Stimulated activated CD8-positive, alpha-beta memory T cell treated with anti-CD3 and anti-CD28 coated beads, Interleukin-4, amount 100 ng/mL, for 4 hours (primary cell): Measurements from ENCODE around the gene FRY.

Experiments
- DNase-seq, 2 donors: peaks; one replicate each; pipeline ENCODE4 v3.0.0-alpha.2; 2020; ENCODE audit warnings: low read depth in 2 of 2, low spot score in 1 of 2

Gene FRY

DNA sequence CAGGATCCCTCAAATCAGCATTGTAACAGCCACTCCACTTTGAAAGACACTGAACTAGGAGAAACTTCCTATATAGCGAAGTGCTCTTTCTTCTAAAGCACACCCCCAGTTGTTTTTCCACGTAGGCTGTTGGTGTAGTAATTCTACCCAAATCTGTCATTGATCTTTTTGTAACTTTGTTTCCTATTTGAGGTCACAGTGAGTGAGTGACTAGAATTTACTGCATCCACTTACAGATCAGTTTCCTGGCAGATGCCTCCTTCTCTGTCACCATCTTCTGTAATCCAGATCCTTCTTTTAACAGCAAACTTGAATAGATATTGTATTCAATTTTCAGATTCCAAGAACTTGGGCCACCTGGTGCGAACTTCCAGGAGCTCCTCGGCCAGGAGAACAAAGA lies 268.3 kb downstream of the FRY start:
- DNase-seq = no peak

- no peak for DNase-seq
These were observed 268.8 kb downstream of the FRY start for GRCh38 chr13:32300406-32300805.

DNA sequence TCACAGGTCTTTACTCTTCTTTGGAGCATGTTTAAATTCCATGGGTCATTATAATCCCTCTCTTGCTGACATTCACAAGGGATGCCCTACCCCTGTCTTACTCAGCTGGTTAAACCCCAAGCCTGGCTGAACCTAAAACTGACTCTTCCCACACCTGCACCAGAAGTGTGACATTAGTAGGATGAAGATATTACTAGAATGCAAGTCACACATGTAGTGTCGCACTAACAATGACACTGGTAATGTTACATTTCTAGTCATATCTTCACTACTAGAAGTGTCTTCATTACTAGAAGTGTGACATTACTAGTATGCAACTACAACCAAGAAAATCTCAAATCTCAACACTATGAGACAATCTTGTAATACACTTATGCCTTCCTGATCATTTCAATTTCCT lies 269.3 kb downstream of the FRY start:
- DNase-seq = no peak

DNA sequence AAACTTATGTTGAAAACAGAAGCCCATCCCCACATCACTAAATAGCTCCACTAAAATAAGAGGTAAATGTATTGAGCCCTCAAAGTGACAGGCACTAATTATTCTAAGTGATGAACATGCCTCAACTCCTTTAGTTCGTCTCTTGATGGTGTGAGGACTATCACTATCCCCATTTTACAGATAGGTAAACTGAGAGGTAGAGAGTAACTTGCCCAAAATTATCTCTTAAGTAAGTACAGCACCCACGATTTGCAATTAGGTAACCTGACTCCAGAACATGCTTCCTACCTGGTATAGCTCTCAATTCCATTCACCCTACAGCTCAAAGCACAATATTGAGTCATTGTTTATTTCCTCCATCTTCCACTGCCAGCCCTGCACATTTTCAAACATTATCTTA lies 270.9 kb downstream of the FRY start:
- DNase-seq = no peak

- DNase-seq = no peak
These were observed 274.1 kb downstream of the FRY start for GRCh38 chr13:32305646-32306045.

DNA sequence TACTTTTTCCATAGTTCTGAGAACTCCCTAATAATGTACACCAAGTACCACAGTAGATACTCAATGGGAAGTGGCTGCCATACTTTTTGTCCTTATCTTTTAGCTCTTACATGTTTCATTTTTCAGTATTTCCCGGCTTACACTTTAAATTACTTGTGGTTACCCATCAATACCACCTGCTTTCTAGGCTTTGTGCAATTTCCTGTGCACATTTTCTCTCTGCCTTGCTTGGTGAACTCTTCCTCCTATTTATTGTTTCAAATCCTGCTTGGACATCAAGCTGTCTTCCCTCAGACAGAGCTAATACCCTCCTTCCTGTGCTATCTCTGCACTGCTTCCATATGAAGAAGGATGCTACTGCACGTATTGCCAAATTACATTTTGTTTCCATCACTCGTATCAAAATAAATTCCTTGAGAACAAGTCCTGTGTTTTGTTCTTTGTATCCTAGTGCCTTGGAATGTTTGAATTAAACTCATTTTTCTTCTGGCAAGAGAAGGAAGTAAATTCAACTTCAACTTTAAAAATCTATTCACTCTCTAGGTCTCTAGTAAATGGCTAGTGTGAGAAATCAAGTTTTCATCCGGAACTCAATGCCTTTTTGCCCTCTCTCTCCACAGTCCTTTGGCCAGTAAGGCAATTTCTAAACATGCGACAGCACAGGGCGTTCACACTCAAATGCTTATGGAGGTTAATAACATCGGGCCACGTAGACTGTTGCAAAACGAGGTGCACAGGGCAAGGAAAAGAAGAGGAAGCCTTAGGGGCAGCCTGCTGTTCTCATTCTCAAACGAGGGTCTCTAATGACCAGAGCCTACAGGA lies 277.9 kb downstream of the FRY start:
- no peak for DNase-seq

DNA sequence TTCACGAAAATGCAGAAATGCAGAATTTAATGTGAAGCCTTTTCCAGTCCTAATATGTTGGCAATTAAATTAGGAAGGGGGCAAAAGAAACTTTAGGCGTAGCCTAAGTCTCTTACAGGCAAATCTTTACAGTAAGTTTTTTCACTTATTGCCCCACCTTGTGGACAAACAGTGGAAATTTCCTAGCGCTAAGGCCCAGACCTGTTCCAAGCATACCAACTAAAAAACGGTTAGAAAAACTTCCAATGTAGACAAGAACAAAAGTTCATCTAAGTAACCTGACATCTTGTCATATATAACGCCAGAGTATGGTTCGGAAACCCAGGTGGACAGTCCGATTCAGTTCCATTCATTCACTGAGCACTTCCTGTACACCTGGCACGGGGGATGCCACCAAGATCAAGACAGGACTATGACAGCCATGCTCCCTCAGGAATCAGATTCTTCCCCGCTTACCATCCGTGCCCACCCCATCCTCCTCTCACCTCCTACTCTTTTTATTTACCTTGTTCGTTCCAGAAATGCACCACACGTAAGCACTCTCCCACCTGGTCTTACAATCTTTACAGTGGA lies 278.6 kb downstream of the FRY start:
- no peak for DNase-seq

DNA sequence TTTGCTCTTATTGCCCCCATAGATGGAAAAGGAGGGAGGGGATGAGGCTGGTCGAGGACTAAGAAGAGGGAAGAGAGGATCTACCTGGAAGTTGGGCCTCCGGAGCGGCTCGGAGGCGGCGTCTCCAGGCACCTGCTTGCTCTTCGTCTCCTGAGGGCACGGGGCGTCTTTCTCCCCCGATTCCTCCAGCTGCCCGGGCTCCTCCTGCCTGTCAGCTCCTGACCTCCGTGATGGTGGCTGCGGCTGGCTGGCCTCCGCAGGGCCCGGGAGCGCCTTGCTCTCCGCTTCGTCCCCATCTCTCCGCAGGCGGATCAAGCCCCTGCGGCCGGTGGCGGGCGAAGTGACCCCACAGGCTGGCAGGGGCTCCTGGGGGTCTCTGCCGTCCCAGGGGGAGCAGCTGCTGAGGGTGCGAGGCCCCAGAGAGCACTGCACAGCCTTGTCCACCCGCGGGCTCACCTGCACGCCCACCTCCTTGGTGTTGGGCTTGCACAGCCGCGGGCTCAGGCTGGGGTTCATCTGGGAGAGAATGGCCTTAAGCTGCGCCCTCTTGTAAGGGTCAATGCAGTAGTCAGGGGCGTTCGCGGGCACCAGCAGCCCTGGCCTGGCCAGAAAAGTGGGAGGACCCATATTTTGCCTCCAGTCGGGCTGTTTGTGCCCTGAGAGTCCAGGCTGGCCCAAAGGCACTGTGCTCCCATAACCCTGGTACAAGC lies 279.8 kb downstream of the FRY start:
- no peak for DNase-seq

DNA sequence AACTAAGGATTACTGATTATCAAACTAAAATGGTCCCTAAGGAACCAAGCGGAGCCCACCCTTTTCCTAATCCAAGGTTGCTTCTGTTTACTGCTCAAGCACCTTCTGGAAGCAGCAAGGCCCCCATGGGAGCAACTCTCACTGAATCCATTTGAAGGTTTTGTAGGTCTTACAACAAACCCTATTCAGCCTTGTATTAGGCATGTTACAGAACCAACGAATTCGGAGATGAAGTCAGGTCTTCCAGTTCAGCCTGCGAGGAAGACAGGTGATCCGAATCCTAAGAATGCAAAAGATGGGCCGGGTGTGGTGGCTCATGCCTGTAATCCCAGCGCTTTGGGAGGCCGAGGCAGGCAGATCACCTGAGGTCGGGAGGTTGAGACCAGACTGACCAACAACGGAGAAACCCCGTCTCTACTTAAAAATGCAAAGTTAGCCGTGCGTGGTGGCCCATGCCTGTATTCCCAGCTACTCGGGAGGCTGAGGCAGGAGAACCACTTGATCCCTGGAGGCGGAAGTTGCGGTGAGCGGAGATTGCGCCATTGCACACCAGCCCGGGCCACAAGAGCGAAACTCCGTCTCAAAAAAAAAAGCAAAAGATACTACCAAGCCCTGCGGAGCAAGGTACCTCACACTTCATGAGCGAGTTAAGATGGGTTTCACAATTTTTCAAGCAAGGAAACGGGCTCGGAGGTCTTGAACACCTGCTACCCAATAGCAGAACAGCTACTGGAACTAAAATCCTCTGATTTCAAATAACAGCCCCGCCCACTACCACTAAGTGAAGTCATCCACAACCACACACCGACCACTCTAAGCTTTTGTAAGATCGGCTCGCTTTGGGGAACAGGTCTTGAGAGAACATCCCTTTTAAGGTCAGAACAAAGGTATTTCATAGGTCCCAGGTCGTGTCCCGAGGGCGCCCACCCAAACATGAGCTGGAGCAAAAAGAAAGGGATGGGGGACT lies 283.0 kb downstream of the FRY start:
- peak; percentile 44 to 48 for DNase-seq

- DNase-seq = peak; percentile 66 to 73
These were observed 283.9 kb downstream of the FRY start, which contains the start of the genes BRCA2 and ZAR1L for GRCh38 chr13:32315238-32316027. TSS of gene BRCA2 (plus strand) at chr13:32315508. CDS start at chr13:32316461, 953 bp downstream. TSS of gene ZAR1L (minus strand) at chr13:32315363. CDS start at chr13:32311925, 3,438 bp downstream.

DNA sequence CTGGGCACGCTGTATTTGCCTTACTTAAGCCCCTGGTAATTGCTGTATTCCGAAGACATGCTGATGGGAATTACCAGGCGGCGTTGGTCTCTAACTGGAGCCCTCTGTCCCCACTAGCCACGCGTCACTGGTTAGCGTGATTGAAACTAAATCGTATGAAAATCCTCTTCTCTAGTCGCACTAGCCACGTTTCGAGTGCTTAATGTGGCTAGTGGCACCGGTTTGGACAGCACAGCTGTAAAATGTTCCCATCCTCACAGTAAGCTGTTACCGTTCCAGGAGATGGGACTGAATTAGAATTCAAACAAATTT lies 284.4 kb downstream of the FRY start:
- no peak for DNase-seq

- DNase-seq = no peak
These were observed 284.9 kb downstream of the FRY start for GRCh38 chr13:32316501-32316900.

GRCh38 chr13:32317716-32318465 lies 286.3 kb downstream of the FRY start:
- DNase-seq = no peak

- no peak for DNase-seq
These were observed 289.0 kb downstream of the FRY start for GRCh38 chr13:32320528-32320927.

GRCh38 chr13:32323912-32324311 lies 292.3 kb downstream of the FRY start:
- DNase-seq = no peak

GRCh38 chr13:32330441-32330840 lies 298.9 kb downstream of the FRY start:
- DNase-seq = no peak

DNA sequence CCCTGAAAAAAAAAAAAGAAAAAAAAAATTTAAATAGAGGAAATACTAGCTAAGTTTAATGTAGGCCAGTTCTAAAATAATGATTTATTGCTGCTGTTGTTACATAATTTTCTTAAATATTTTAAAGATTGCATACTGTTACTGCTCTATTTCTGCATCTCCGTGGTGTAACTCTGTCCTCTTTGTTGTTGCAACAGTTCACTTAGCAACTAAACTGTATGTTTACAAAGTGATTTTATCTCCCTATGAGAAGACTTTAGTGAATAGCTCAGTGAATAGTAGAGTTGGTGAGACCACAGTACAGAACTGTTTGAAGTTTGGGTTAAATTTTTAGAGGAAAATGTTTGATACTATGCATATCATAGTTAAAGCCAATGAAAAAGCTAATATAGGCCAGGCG lies 303.1 kb downstream of the FRY start:
- DNase-seq = no peak

GRCh38 chr13:32340914-32341313 lies 309.3 kb downstream of the FRY start:
- no peak for DNase-seq

DNA sequence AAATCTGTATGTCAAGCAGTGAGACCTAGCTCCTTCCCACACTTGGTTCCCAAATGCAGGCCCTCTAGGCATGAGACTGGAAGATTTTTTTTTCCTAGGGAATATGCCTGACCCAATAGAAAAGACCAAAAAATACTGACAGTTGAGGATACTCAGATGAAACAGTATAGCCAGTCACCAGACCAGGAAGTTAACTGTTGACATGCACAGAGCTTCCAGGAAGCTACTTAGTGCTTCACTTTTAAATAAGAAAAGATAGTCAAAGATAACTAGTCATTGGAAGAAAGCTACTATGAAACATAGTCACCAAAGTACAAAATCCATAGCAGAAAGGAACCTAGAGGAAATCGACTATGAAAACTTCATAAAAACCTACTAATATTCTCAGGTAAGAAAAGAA lies 316.1 kb downstream of the FRY start:
- no peak for DNase-seq
